Measurements from ENCODE around the gene PRMT1.

DNA sequence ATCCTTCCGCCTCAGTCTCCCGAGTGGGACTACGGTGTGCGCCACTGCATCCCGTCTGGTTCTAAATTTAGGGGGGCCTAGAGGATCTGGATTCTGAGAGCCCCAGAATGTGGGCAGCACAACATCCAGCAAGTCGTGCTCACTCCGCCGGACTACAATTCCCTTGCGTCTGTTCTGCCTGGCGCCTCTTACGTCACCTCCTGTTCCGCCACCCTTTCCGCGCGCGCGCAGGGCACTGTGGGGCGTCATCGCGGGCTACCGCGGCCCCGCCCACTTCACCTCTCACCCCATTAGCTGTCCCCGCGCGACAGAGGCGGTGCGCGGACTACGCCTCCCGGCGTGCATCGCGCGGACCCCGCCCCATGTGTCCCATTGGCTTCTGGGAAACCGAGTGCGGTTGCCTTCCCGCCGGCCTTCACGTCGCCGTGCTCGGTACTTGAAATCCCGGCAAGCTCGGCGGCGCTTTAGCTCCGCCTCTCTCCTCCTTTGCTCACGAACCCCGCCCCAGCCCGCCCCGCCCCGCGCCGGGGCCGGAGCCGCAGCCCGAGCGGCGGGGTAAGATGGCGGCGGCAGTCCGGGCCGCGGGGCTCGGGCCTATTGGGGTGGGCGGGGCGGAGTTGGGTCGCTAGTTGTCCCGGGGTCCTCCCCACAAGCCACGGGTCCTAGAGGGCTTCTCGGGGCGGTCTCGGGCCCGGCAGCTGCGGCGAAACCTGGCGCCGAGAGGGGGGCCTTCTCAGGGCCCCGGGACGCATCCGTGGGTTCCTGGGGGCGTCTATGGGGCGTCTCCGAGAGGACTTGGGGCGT, 35.2 kb upstream of the PRMT1 start, which contains the start of gene SCAF1:
- TF ChIP-seq, protein P1, sequence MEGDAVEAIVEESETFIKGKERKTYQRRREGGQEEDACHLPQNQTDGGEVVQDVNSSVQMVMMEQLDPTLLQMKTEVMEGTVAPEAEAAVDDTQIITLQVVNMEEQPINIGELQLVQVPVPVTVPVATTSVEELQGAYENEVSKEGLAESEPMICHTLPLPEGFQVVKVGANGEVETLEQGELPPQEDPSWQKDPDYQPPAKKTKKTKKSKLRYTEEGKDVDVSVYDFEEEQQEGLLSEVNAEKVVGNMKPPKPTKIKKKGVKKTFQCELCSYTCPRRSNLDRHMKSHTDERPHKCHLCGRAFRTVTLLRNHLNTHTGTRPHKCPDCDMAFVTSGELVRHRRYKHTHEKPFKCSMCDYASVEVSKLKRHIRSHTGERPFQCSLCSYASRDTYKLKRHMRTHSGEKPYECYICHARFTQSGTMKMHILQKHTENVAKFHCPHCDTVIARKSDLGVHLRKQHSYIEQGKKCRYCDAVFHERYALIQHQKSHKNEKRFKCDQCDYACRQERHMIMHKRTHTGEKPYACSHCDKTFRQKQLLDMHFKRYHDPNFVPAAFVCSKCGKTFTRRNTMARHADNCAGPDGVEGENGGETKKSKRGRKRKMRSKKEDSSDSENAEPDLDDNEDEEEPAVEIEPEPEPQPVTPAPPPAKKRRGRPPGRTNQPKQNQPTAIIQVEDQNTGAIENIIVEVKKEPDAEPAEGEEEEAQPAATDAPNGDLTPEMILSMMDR (IDR thresholded peaks at IDR 0.05), result no peak
- TF ChIP-seq EZH2 (IDR thresholded peaks at IDR 0.05; ENCODE audit: borderline replicate concordance, insufficient read depth, low read depth, low read length, poor library complexity, severe bottlenecking), result no peak

Data from B cell (primary cell).